HepG2 (cell line): Measurements from ENCODE around the gene MACROD2.

Source experiments
- CHD4 ChIP-seq: fragments of 200-600 bp; sonication (generic); IDR thresholded peaks from 2 replicates; pipeline ENCODE4 v1.7.0; 2017; ENCODE audit warnings: mild to moderate bottlenecking, low read length, borderline replicate concordance
- CREM ChIP-seq, 2 experiments: sonication (generic) in 1 of 2; formaldehyde crosslinking in 1 of 2; IDR thresholded peaks; 2 replicates each; pipeline versions ENCODE4 v1.4.0 to v1.6.1; 2016 to 2020; ENCODE audit warnings: antibody characterized with exemption in 1 of 2, mild to moderate bottlenecking in 1 of 2, missing genetic modification reagents in 1 of 2
- NFE2 ChIP-seq: sonication (generic); formaldehyde crosslinking; IDR thresholded peaks from 2 replicates; pipeline ENCODE4 v1.4.0; 2020; ENCODE audit warnings: missing genetic modification reagents
- POLR2AphosphoS5 ChIP-seq: IDR thresholded peaks from 2 replicates; pipeline ENCODE4 v1.6.1; 2012; ENCODE audit warnings: low read depth, low read length
- STAG1 ChIP-seq: sonication (generic); formaldehyde crosslinking; IDR thresholded peaks from 2 replicates; pipeline ENCODE4 v1.4.0; 2020; ENCODE audit warnings: missing genetic modification reagents

- no peak for TF ChIP-seq CREM (IDR thresholded peaks at IDR 0.05)
- no peak for TF ChIP-seq CREM (CRISPR knock-in tag; IDR thresholded peaks at IDR 0.05)
- TF ChIP-seq STAG1 (CRISPR knock-in tag): no peak
- no peak for TF ChIP-seq POLR2AphosphoS5
- no peak for TF ChIP-seq CHD4
- TF ChIP-seq NFE2 (CRISPR knock-in tag): no peak
Observed at GRCh38 chr20:14232650-14233049, 237.3 kb downstream of the MACROD2 start.
